Hepatocyte (in vitro differentiated cells): ENCODE results near the gene CCBE1. TPM values are rescaled to one million over a fixed set of nuclear protein-coding genes. Genes with fewer than 3 reads are reported as not detected.

Experiments
- DNase-seq: peaks from one replicate; pipeline ENCODE4 v3.0.0-alpha.2; 2016; ENCODE audit warnings: low spot score
- H2AFZ ChIP-seq: fragments of 200-600 bp; sonication (generic); 2 replicates; pipeline ENCODE4 v1.6.0; 2016; ENCODE audit warnings: antibody characterized with exemption, mild to moderate bottlenecking
- H3K27ac ChIP-seq: fragments of 200-600 bp; sonication (generic); 2 replicates; pipeline ENCODE4 v1.5.1; 2016; ENCODE audit warnings: mild to moderate bottlenecking
- H3K27me3 ChIP-seq: fragments of 200-600 bp; sonication (generic); 2 replicates; pipeline ENCODE4 v1.6.1; 2016
- H3K36me3 ChIP-seq: fragments of 200-600 bp; sonication (generic); replicated peaks from 2 replicates; pipeline ENCODE4 v1.5.1; 2016; ENCODE audit warnings: low read depth; ENCODE audit not compliant: insufficient read depth
- H3K4me1 ChIP-seq: fragments of 200-600 bp; sonication (generic); 2 replicates; pipeline ENCODE4 v1.5.1; 2016; ENCODE audit warnings: mild to moderate bottlenecking, moderate library complexity; ENCODE audit not compliant: insufficient read depth
- H3K4me2 ChIP-seq: fragments of 200-600 bp; sonication (generic); 2 replicates; pipeline ENCODE4 v1.6.0; 2016
- H3K4me3 ChIP-seq: fragments of 200-600 bp; sonication (generic); 2 replicates; pipeline ENCODE4 v1.5.1; 2016; ENCODE audit warnings: mild to moderate bottlenecking
- H3K79me2 ChIP-seq: fragments of 200-600 bp; sonication (generic); 2 replicates; pipeline ENCODE4 v1.6.0; 2017; ENCODE audit warnings: mild to moderate bottlenecking
- H3K9me2 ChIP-seq: fragments of 200-600 bp; sonication (generic); replicated peaks from 2 replicates; pipeline ENCODE4 v1.6.0; 2017; ENCODE audit warnings: mild to moderate bottlenecking; ENCODE audit not compliant: insufficient read depth
- H3K9me3 ChIP-seq: fragments of 200-600 bp; sonication (generic); 2 replicates; pipeline ENCODE4 v1.5.1; 2016; ENCODE audit warnings: low read depth, mild to moderate bottlenecking
- H4K20me1 ChIP-seq: fragments of 200-600 bp; sonication (generic); 2 replicates; pipeline ENCODE4 v1.6.0; 2016; ENCODE audit warnings: mild to moderate bottlenecking; ENCODE audit not compliant: insufficient read depth, poor library complexity, severe bottlenecking
- CTCF ChIP-seq: fragments of 200-600 bp; sonication (generic); IDR thresholded peaks from 2 replicates; pipeline ENCODE4 v1.5.1; 2016; ENCODE audit warnings: antibody characterized with exemption, mild to moderate bottlenecking; ENCODE audit not compliant: poor library complexity
- EZH2 ChIP-seq: fragments of 200-600 bp; sonication (generic); IDR thresholded peaks from 2 replicates; pipeline ENCODE4 v1.6.1; 2016; ENCODE audit warnings: antibody characterized with exemption, mild to moderate bottlenecking, borderline replicate concordance
- EZH2phosphoT487 ChIP-seq: fragments of 200-600 bp; sonication (generic); IDR thresholded peaks from one replicate; pipeline ENCODE4 v1.6.1; 2018; ENCODE audit warnings: antibody characterized with exemption, mild to moderate bottlenecking, low read depth, moderate library complexity; ENCODE audit not compliant: unreplicated experiment, severe bottlenecking
- WGBS: methylation state at CpG from one replicate; pipeline ENCODE4 v1.1.6; 2016; ENCODE audit warnings: low lambda C conversion rate; ENCODE audit errors: missing lambda C conversion rate; 5-methylcytosine and 5-hydroxymethylcytosine counted together
- polyA plus RNA-seq: library from polyadenylated mRNA; unstranded; fragments of >200 nt; fragmentation: Nextera tagmentation; extraction: Ambion mirVana; gene quantifications from 2 replicates; pipeline ENCODE4 v1.2.1, GENCODE V29; 2016
- total RNA-seq: library from RNA; depleted of rRNA; stranded (reverse); fragments of >200 nt; gene quantifications from 2 replicates; pipeline ENCODE4 v1.2.3, GENCODE V29; 2014

Gene CCBE1
- total and polyA plus RNA-seq, 2 experiments from 2014 or later, result 3.1 to 9.2 TPM

GRCh38 chr18:59674186-59674902 is 22.9 kb downstream of the CCBE1 start:
- no peaks in the 10 kb centered on the region for H3K9me3 ChIP-seq
- H3K4me1 ChIP-seq, result no peaks in the 10 kb centered on the region
- 86% methylated on average over 6 of the region's 6 CpGs for WGBS
- no peak overlapping the region for H3K4me3 ChIP-seq
- TF ChIP-seq EZH2 (no peak), EZH2phosphoT487 (no peak), CTCF (no peak)
- peaks cover 29% of the 10 kb centered on the region for H3K27me3 ChIP-seq
- H4K20me1 ChIP-seq, result no peaks in the 10 kb centered on the region
- H3K9me2 ChIP-seq, result no peaks in the 10 kb centered on the region
- H3K27ac ChIP-seq, result no peak overlapping the region
- no peaks in the 10 kb centered on the region for H3K79me2 ChIP-seq
- DNase-seq, result no peak
- H3K4me2 ChIP-seq, result no peak overlapping the region
- no peak overlapping the region for H2AFZ ChIP-seq
- no peaks in the 10 kb centered on the region for H3K36me3 ChIP-seq

- TF ChIP-seq CTCF (no peak), EZH2phosphoT487 (no peak), EZH2 (no peak)
- Histone ChIP-seq H3K4me2 (no peak overlapping the region), H3K79me2 (no peaks in the 10 kb centered on the region), H3K36me3 (no peaks in the 10 kb centered on the region), H3K9me3 (no peaks in the 10 kb centered on the region), H2AFZ (no peak overlapping the region), H3K27me3 (peaks cover 18% of the 10 kb centered on the region), H4K20me1 (no peaks in the 10 kb centered on the region), H3K4me3 (no peak overlapping the region), H3K9me2 (no peaks in the 10 kb centered on the region), H3K27ac (no peak overlapping the region), H3K4me1 (no peaks in the 10 kb centered on the region)
- no peak for DNase-seq
- WGBS, result 94% methylated on average over 1 of the region's 1 CpG
These were observed 24.9 kb downstream of the CCBE1 start for GRCh38 chr18:59672235-59672711.

- H3K4me3 ChIP-seq, result no peak overlapping the region
These were observed 25.7 kb downstream of the CCBE1 start for GRCh38 chr18:59671551-59671950.

More at GRCh38 chr18:59671551-59671950, 25.7 kb downstream of the CCBE1 start:
- no peak for DNase-seq
- H2AFZ ChIP-seq, result no peak overlapping the region
- no peaks in the 10 kb centered on the region for H3K4me1 ChIP-seq
- H3K79me2 ChIP-seq, result no peaks in the 10 kb centered on the region
- WGBS, result 29% methylated on average over 1 of the region's 1 CpG
- H3K9me3 ChIP-seq, result no peaks in the 10 kb centered on the region
- no peaks in the 10 kb centered on the region for H3K9me2 ChIP-seq
- H3K4me2 ChIP-seq, result no peak overlapping the region
- no peak overlapping the region for H3K27ac ChIP-seq
- no peaks in the 10 kb centered on the region for H4K20me1 ChIP-seq
- H3K36me3 ChIP-seq, result no peaks in the 10 kb centered on the region
- TF ChIP-seq EZH2 (no peak), EZH2phosphoT487 (no peak), CTCF (no peak)
- H3K27me3 ChIP-seq, result peaks cover 11% of the 10 kb centered on the region
